Measurements from ENCODE around the gene TMOD3.
"Not testable (repeated sequence)": the region's sequence is repeated elsewhere in the genome, so short reads cannot be mapped to it uniquely, and the experiment has no call there.

Gene TMOD3

GRCh38 chr15:51879555-51879954 lies 50.1 kb downstream of the TMOD3 start:
- TF ChIP-seq MAX (IDR thresholded peaks at IDR 0.05; ENCODE audit: low read depth, low read length) (no peak), MYC (IDR thresholded peaks at IDR 0.05; ENCODE audit: low read depth, low read length) (no peak), CTCF (IDR thresholded peaks at IDR 0.05; ENCODE audit: low read depth, low read length) (no peak), POLR2A (IDR thresholded peaks at IDR 0.05; ENCODE audit: extremely low read depth, insufficient read length) (no peak)
- no peak overlapping the region for H3K4me3 ChIP-seq (ENCODE audit: low read depth, low read length)
- no peak for DNase-seq (ENCODE audit: low read depth)

- no peak overlapping the region for H3K4me3 ChIP-seq (ENCODE audit: low read depth, low read length)
- TF ChIP-seq MAX (IDR thresholded peaks at IDR 0.05; ENCODE audit: low read depth, low read length) (no peak), CTCF (IDR thresholded peaks at IDR 0.05; ENCODE audit: low read depth, low read length) (no peak), POLR2A (IDR thresholded peaks at IDR 0.05; ENCODE audit: extremely low read depth, insufficient read length) (no peak), MYC (IDR thresholded peaks at IDR 0.05; ENCODE audit: low read depth, low read length) (no peak)
- DNase-seq (ENCODE audit: low read depth): no peak
Observed at GRCh38 chr15:51883271-51883837, 53.9 kb downstream of the TMOD3 start.

GRCh38 chr15:51884041-51884440 lies 54.6 kb downstream of the TMOD3 start:
- TF ChIP-seq CTCF (IDR thresholded peaks at IDR 0.05; ENCODE audit: low read depth, low read length): no peak
- no peak for TF ChIP-seq MAX (IDR thresholded peaks at IDR 0.05; ENCODE audit: low read depth, low read length)
- no peak for TF ChIP-seq MYC (IDR thresholded peaks at IDR 0.05; ENCODE audit: low read depth, low read length)
- no peak for TF ChIP-seq POLR2A (IDR thresholded peaks at IDR 0.05; ENCODE audit: extremely low read depth, insufficient read length)
- H3K4me3 ChIP-seq (ENCODE audit: low read depth, low read length): no peak overlapping the region
- no peak for DNase-seq (ENCODE audit: low read depth)

GRCh38 chr15:51884517-51885236 lies 55.2 kb downstream of the TMOD3 start:
- DNase-seq (ENCODE audit: low read depth): no peak
- no peak for TF ChIP-seq POLR2A (IDR thresholded peaks at IDR 0.05; ENCODE audit: extremely low read depth, insufficient read length)
- TF ChIP-seq MYC (IDR thresholded peaks at IDR 0.05; ENCODE audit: low read depth, low read length): no peak
- TF ChIP-seq MAX (IDR thresholded peaks at IDR 0.05; ENCODE audit: low read depth, low read length): no peak
- no peak for TF ChIP-seq CTCF (IDR thresholded peaks at IDR 0.05; ENCODE audit: low read depth, low read length)
- H3K4me3 ChIP-seq (ENCODE audit: low read depth, low read length): no peak overlapping the region

- DNase-seq (ENCODE audit: low read depth); H3K4me3 ChIP-seq (ENCODE audit: low read depth, low read length): not testable (repeated sequence)
Observed at GRCh38 chr15:51885758-51886157, 56.3 kb downstream of the TMOD3 start.

GRCh38 chr15:51887887-51888592 lies 58.6 kb downstream of the TMOD3 start:
- TF ChIP-seq POLR2A (IDR thresholded peaks at IDR 0.05; ENCODE audit: extremely low read depth, insufficient read length): no peak
- no peak for TF ChIP-seq MYC (IDR thresholded peaks at IDR 0.05; ENCODE audit: low read depth, low read length)
- no peak for TF ChIP-seq CTCF (IDR thresholded peaks at IDR 0.05; ENCODE audit: low read depth, low read length)
- no peak for TF ChIP-seq MAX (IDR thresholded peaks at IDR 0.05; ENCODE audit: low read depth, low read length)
- DNase-seq (ENCODE audit: low read depth): no peak
- H3K4me3 ChIP-seq (ENCODE audit: low read depth, low read length): no peak overlapping the region

Data from NB4 (cell line).